Caco-2 (cell line): ENCODE results near the gene FLAD1. TPM values are rescaled to one million over a fixed set of nuclear protein-coding genes. Genes with fewer than 3 reads are reported as not detected.

Experiments
- BruUV-seq: library from RNA; stranded (reverse); fragments of 400-500 nt; replicated peaks from 2 replicates; lab custom pipeline; 2021; lab: Mats Ljungman, UMichigan
- CTCF ChIA-PET: fragments of 300-600 bp; sonication (Branson Sonifier 250); formaldehyde crosslinking; loops from one replicate; lab custom pipeline; 2022; ENCODE audit warnings: antibody characterized with exemption; lab: Charles Lee
- POLR2A ChIA-PET: fragments of 300-600 bp; sonication (Branson Sonifier 250); formaldehyde crosslinking; loops from one replicate; lab custom pipeline; 2022; ENCODE audit warnings: antibody characterized with exemption; lab: Charles Lee
- DNase-seq, 2 experiments: peaks; one replicate each; pipeline versions ENCODE4 v3.0.0 to v3.0.0-alpha.2; 2020 to 2022
- H3K27me3 ChIP-seq: replicated peaks from 2 replicates; pipeline ENCODE4 v1.6.0; 2011; ENCODE audit warnings: low read length; ENCODE audit not compliant: control insufficient read depth, insufficient read depth
- H3K36me3 ChIP-seq: 2 replicates; pipeline ENCODE4 v1.5.1; 2011; ENCODE audit warnings: low read length; ENCODE audit not compliant: control insufficient read depth, insufficient read depth
- H3K4me1 ChIP-seq: fragments of 250-450 bp; sonication (Bioruptor Pico); 2 replicates; pipeline ENCODE4 v1.5.1; 2020; ENCODE audit warnings: mild to moderate bottlenecking
- H3K4me3 ChIP-seq: 2 replicates; pipeline ENCODE4 v1.5.1; 2011; ENCODE audit warnings: low read depth, mild to moderate bottlenecking, control low read depth, low read length
- H3K9me3 ChIP-seq: fragments of 250-450 bp; sonication (Bioruptor Pico); 2 replicates; pipeline ENCODE4 v1.5.1; 2020; ENCODE audit warnings: mild to moderate bottlenecking, moderate library complexity
- H3K27ac Mint-ChIP-seq: one replicate; pipeline ENCODE4 v1.8.0; 2022; ENCODE audit warnings: mixed read lengths; ENCODE audit not compliant: unreplicated experiment
- H3K27me3 Mint-ChIP-seq: one replicate; pipeline ENCODE4 v1.8.0; 2022; ENCODE audit warnings: mixed read lengths; ENCODE audit not compliant: insufficient read depth, unreplicated experiment
- H3K36me3 Mint-ChIP-seq: one replicate; pipeline ENCODE4 v1.8.0; 2022; ENCODE audit warnings: mild to moderate bottlenecking, mixed read lengths; ENCODE audit not compliant: insufficient read depth, unreplicated experiment
- H3K4me1 Mint-ChIP-seq: one replicate; pipeline ENCODE4 v1.8.0; 2022; ENCODE audit warnings: low read depth, mixed read lengths; ENCODE audit not compliant: unreplicated experiment
- H3K4me3 Mint-ChIP-seq: one replicate; pipeline ENCODE4 v1.8.0; 2022; ENCODE audit warnings: mild to moderate bottlenecking, moderate library complexity, mixed read lengths; ENCODE audit not compliant: unreplicated experiment
- H3K9me3 Mint-ChIP-seq: one replicate; pipeline ENCODE4 v1.8.0; 2022; ENCODE audit warnings: mixed read lengths; ENCODE audit not compliant: unreplicated experiment
- CTCF ChIP-seq, 2 experiments: fragments of 200-600 bp in 1 of 2; IDR thresholded peaks; 1 replicate in 1 of 2; 2 replicates in 1 of 2; pipeline versions ENCODE4 v1.5.1 to v1.8.0; 2011 to 2022; ENCODE audit warnings: antibody characterized with exemption in 1 of 2, control low read depth in 1 of 2, inconsistent platforms in 1 of 2, low read depth in 1 of 2, low read length in 1 of 2, mild to moderate bottlenecking in 1 of 2, moderate library complexity in 1 of 2; ENCODE audit not compliant: insufficient read depth in 1 of 2, severe bottlenecking in 1 of 2, unreplicated experiment in 1 of 2
- intact Hi-C: fragments of 100-400 bp; cut with micrococcal nuclease; formaldehyde crosslinking; loops from one replicate; pipeline ENCODE4 v1.10.0; 2022; ENCODE audit not compliant: unreplicated experiment
- total RNA-seq: library from RNA; stranded (reverse); gene quantifications from 2 replicates; pipeline ENCODE4 v1.2.3, GENCODE V29; 2022

The FLAD1 gene
- total RNA-seq, 1 experiment from 2014 or later, result 51.3 TPM

GRCh38 chr1:155022136-155022926, 39.2 kb downstream of the FLAD1 start:
- no peak for DNase-seq
- Histone ChIP-seq H3K4me1 (peaks cover 17% of the 10 kb centered on the region), H3K36me3 (no peaks in the 10 kb centered on the region), H3K9me3 (no peaks in the 10 kb centered on the region), H3K4me3 (no peak overlapping the region), H3K27me3 (no peaks in the 10 kb centered on the region)
- H3K36me3 Mint-ChIP-seq, result peaks cover 43% of the 10 kb centered on the region
- H3K27me3 Mint-ChIP-seq, result no peaks in the 10 kb centered on the region
- peak overlapping the region; percentile 7 for H3K4me3 Mint-ChIP-seq
- BruUV-seq, result no TSS peak
- H3K9me3 Mint-ChIP-seq, result no peaks in the 10 kb centered on the region
- ChIA-PET POLR2A (no interaction called here), CTCF (interaction anchor here (0.5 kb wide), 1 partner anchor 25 kb away, joined by 3 read pairs; no protein-coding TSS in a partner anchor)
- no peak for TF ChIP-seq CTCF (IDR thresholded peaks at IDR 0.05; ENCODE audit: insufficient read depth in 1 of 2, low read depth in 1 of 2, low read length in 1 of 2, severe bottlenecking in 1 of 2, unreplicated experiment in 1 of 2)
- peak overlapping the region; percentile 29 for H3K27ac Mint-ChIP-seq
- peaks cover 35% of the 10 kb centered on the region for H3K4me1 Mint-ChIP-seq
- intact Hi-C loops, result no loop called here

GRCh38 chr1:155022927-155023236, 39.7 kb downstream of the FLAD1 start:
- Mint-ChIP-seq H3K27me3 (no peaks in the 10 kb centered on the region), H3K27ac (no peak overlapping the region), H3K36me3 (peaks cover 37% of the 10 kb centered on the region), H3K4me3 (no peak overlapping the region), H3K9me3 (no peaks in the 10 kb centered on the region), H3K4me1 (peaks cover 32% of the 10 kb centered on the region)
- Histone ChIP-seq H3K9me3 (no peaks in the 10 kb centered on the region), H3K27me3 (no peaks in the 10 kb centered on the region), H3K4me1 (peaks cover 12% of the 10 kb centered on the region), H3K36me3 (no peaks in the 10 kb centered on the region), H3K4me3 (no peak overlapping the region)
- intact Hi-C loops, result no loop called here
- CTCF ChIA-PET, result interaction anchor here (0.5 kb wide), 1 partner anchor 26 kb away, joined by 3 read pairs; no protein-coding TSS in a partner anchor
- POLR2A ChIA-PET, result no interaction called here
- no peak for DNase-seq
- no TSS peak for BruUV-seq
- TF ChIP-seq CTCF (IDR thresholded peaks at IDR 0.05; ENCODE audit: insufficient read depth in 1 of 2, low read depth in 1 of 2, low read length in 1 of 2, severe bottlenecking in 1 of 2, unreplicated experiment in 1 of 2), result no peak

- intact Hi-C loops, result no loop called here
- ChIA-PET CTCF (no interaction called here), POLR2A (no interaction called here)
- Mint-ChIP-seq H3K4me3 (no peak overlapping the region), H3K36me3 (peaks cover 32% of the 10 kb centered on the region), H3K27ac (no peak overlapping the region), H3K9me3 (no peaks in the 10 kb centered on the region), H3K4me1 (peaks cover 30% of the 10 kb centered on the region), H3K27me3 (no peaks in the 10 kb centered on the region)
- no peak overlapping the region for H3K4me3 ChIP-seq
- no peaks in the 10 kb centered on the region for H3K9me3 ChIP-seq
- TF ChIP-seq CTCF (IDR thresholded peaks at IDR 0.05; ENCODE audit: insufficient read depth in 1 of 2, low read depth in 1 of 2, low read length in 1 of 2, severe bottlenecking in 1 of 2, unreplicated experiment in 1 of 2), result no peak
- no peaks in the 10 kb centered on the region for H3K27me3 ChIP-seq
- no peak for DNase-seq
- H3K36me3 ChIP-seq, result no peaks in the 10 kb centered on the region
- H3K4me1 ChIP-seq, result peaks cover 10% of the 10 kb centered on the region
- no TSS peak for BruUV-seq
Observed at GRCh38 chr1:155023627-155024026, 40.5 kb downstream of the FLAD1 start.
